OCI-LY1 (cell line): ENCODE results near the gene SCN5A.

ENCODE experiments used
- H2AFZ ChIP-seq: fragments of 200-600 bp; sonication (generic), shearing (Covaris generic); 2 replicates; pipeline ENCODE4 v1.6.0; 2014; ENCODE audit warnings: antibody characterized with exemption, mild to moderate bottlenecking, low read length
- H3F3A ChIP-seq: fragments of 200-600 bp; sonication (generic), shearing (Covaris generic); 2 replicates; pipeline ENCODE4 v1.6.0; 2014; ENCODE audit warnings: mild to moderate bottlenecking, antibody characterized with exemption, low read length, moderate library complexity; ENCODE audit not compliant: insufficient read depth
- H3K27ac ChIP-seq: fragments of 200-600 bp; sonication (generic); 2 replicates; pipeline ENCODE4 v1.5.1; 2014; ENCODE audit warnings: low read length, mixed run types, mild to moderate bottlenecking, low read depth; ENCODE audit not compliant: poor library complexity, severe bottlenecking
- H3K27me3 ChIP-seq: fragments of 200-600 bp; sonication (generic); 2 replicates; pipeline ENCODE4 v1.6.0; 2014; ENCODE audit warnings: antibody characterized with exemption, mild to moderate bottlenecking, low read length, moderate library complexity; ENCODE audit not compliant: insufficient read depth
- H3K36me3 ChIP-seq: fragments of 200-600 bp; sonication (generic); 2 replicates; pipeline ENCODE4 v1.6.1; 2014; ENCODE audit warnings: mild to moderate bottlenecking, antibody characterized with exemption, low read length, moderate library complexity, mixed read lengths; ENCODE audit not compliant: insufficient read depth
- H3K4me1 ChIP-seq: fragments of 200-600 bp; sonication (generic); 2 replicates; pipeline ENCODE4 v1.5.1; 2014; ENCODE audit warnings: mild to moderate bottlenecking, low read length, moderate library complexity; ENCODE audit not compliant: insufficient read depth, severe bottlenecking
- H3K4me2 ChIP-seq: fragments of 200-600 bp; sonication (generic), shearing (Covaris generic); 2 replicates; pipeline ENCODE4 v1.6.1; 2014; ENCODE audit warnings: low read length
- H3K4me3 ChIP-seq: fragments of 200-600 bp; sonication (generic); 2 replicates; pipeline ENCODE4 v1.5.1; 2014; ENCODE audit warnings: low read length, low read depth, mild to moderate bottlenecking, mixed read lengths; ENCODE audit not compliant: poor library complexity, severe bottlenecking
- H3K79me2 ChIP-seq: fragments of 200-600 bp; shearing (Covaris generic); 2 replicates; pipeline ENCODE4 v1.6.1; 2016; ENCODE audit warnings: mixed run types, low read length, mixed read lengths; ENCODE audit not compliant: insufficient read depth
- H3K9ac ChIP-seq: fragments of 200-600 bp; sonication (generic), shearing (Covaris generic); 2 replicates; pipeline ENCODE4 v1.6.1; 2014; ENCODE audit warnings: mild to moderate bottlenecking, low read length, mixed read lengths
- H3K9me2 ChIP-seq: fragments of 200-600 bp; sonication (generic), shearing (Covaris generic); 2 replicates; pipeline ENCODE4 v1.6.1; 2014; ENCODE audit warnings: low read depth, mild to moderate bottlenecking, low read length, mixed read lengths
- H3K9me3 ChIP-seq: fragments of 200-600 bp; shearing (Covaris generic); 2 replicates; pipeline ENCODE4 v1.6.1; 2014; ENCODE audit warnings: low read length, mixed read lengths
- H4K20me1 ChIP-seq: fragments of 200-600 bp; sonication (generic), shearing (Covaris generic); 2 replicates; pipeline ENCODE4 v1.6.0; 2016; ENCODE audit warnings: mild to moderate bottlenecking, low read length; ENCODE audit not compliant: insufficient read depth
- EZH2 ChIP-seq: fragments of 200-600 bp; sonication (generic), shearing (Covaris generic); IDR thresholded peaks from 2 replicates; pipeline ENCODE4 v1.8.0; 2017; ENCODE audit warnings: borderline replicate concordance, mixed run types, mild to moderate bottlenecking, antibody characterized with exemption, low read length, moderate library complexity, mixed read lengths

Gene SCN5A

GRCh38 chr3:38500688-38501417 lies 148.6 kb downstream of the SCN5A start:
- Histone ChIP-seq H3K27ac (no peak overlapping the region), H3K9me2 (no peaks in the 10 kb centered on the region), H3K4me3 (no peak overlapping the region), H3K9ac (no peak overlapping the region), H3K4me1 (peaks cover 16% of the 10 kb centered on the region), H3K27me3 (no peaks in the 10 kb centered on the region), H3F3A (no peaks in the 10 kb centered on the region), H3K36me3 (peaks cover 70% of the 10 kb centered on the region; the same call in 1 of the 2 replicates), H2AFZ (no peak overlapping the region), H3K79me2 (0 out of 2 replicates have a peak, but pooled peaks cover 9% of the 10 kb centered on the region), H4K20me1 (no peaks in the 10 kb centered on the region), H3K9me3 (no peaks in the 10 kb centered on the region), H3K4me2 (no peak overlapping the region)
- no peak for TF ChIP-seq EZH2
